Testis (tissue), 3 donors: Measurements from ENCODE around the gene CATSPER2. TPM values are rescaled to one million over a fixed set of nuclear protein-coding genes. Genes with fewer than 3 reads are reported as not detected.
"Not testable (repeated sequence)": the region's sequence is repeated elsewhere in the genome, so short reads cannot be mapped to it uniquely, and the experiment has no call there.

Source experiments
- DNase-seq: peaks from one replicate; pipeline ENCODE4 v3.0.0-alpha.2; 2019
- H3K27ac ChIP-seq, 2 donors: fragments of 200-600 bp; sonication (generic); one replicate each; pipeline ENCODE4 v1.5.1; 2019
- H3K27me3 ChIP-seq: fragments of 200-600 bp; sonication (generic); one replicate; pipeline ENCODE4 v1.5.1; 2019
- H3K36me3 ChIP-seq: fragments of 200-600 bp; sonication (generic); one replicate; pipeline ENCODE4 v1.5.1; 2017; ENCODE audit warnings: low read depth; ENCODE audit errors: missing control alignments
- H3K4me1 ChIP-seq: fragments of 200-600 bp; sonication (generic); one replicate; pipeline ENCODE4 v1.5.1; 2019
- H3K4me3 ChIP-seq, 2 donors: fragments of 200-600 bp; sonication (generic); one replicate each; pipeline ENCODE4 v1.5.1; 2017 to 2019
- H3K9me3 ChIP-seq: fragments of 200-600 bp; sonication (generic); one replicate; pipeline ENCODE4 v1.5.1; 2017
- whole genome bisulfite sequencing, 2 donors: methylation state at CpG; one replicate each; pipeline ENCODE4 v1.1.5; 2018; 5-methylcytosine and 5-hydroxymethylcytosine counted together
- intact Hi-C: fragments of 100-400 bp; cut with DNase I; formaldehyde crosslinking; loops from one replicate; pipeline ENCODE4 v1.15.1; 2023; ENCODE audit warnings: low total_unique reads
- polyA plus RNA-seq: library from polyadenylated mRNA; stranded (reverse); fragments of 350-450 nt; fragmentation: Illumina TruSeq; extraction: RNeasy Lipid Tissue Mini Kit (QIAGEN cat#74804); gene quantifications from one replicate; pipeline ENCODE4 v1.2.3, GENCODE V29; 2014; ENCODE audit warnings: low read depth, low replicate concordance; ENCODE audit not compliant: insufficient read depth
- small RNA-seq, 2 donors: library from RNA; depleted of rRNA; stranded (forward); fragments of <200 nt; gene quantifications; one replicate each; pipeline ENCODE3, GENCODE V24; 2016
- total RNA-seq, 2 donors: library from RNA; depleted of rRNA; stranded (reverse); fragments of >200 nt; gene quantifications; one replicate each; pipeline ENCODE4 v1.2.3, GENCODE V29; 2016

Gene CATSPER2
- total and polyA plus RNA-seq, 3 donors from 2014 or later, result 29.7 to 59.0 (median 49.6) TPM

GRCh38 chr15:43592841-43593240, 55.8 kb downstream of the CATSPER2 start:
- H3K4me1 ChIP-seq, H3K27ac ChIP-seq, H3K36me3 ChIP-seq, H3K9me3 ChIP-seq, H3K27me3 ChIP-seq, H3K4me3 ChIP-seq, intact Hi-C loops, DNase-seq: not testable (repeated sequence)
- 12 to 28% methylated on average over 4 of the region's 8 CpGs for WGBS, 2 donors

GRCh38 chr15:43589778-43590466, 58.7 kb downstream of the CATSPER2 start, which contains the start of gene PPIP5K1:
Gene PPIP5K1, minus strand, starts transcription at chr15:43590208. Its CDS starts 5,704 bp downstream, at chr15:43584504.
- intact Hi-C loops, H3K4me3 ChIP-seq: not testable (repeated sequence)
- WGBS, 2 donors, result no CpG with 5 or more reads among the region's 54 CpGs

More at GRCh38 chr15:43589778-43590466, 58.7 kb downstream of the CATSPER2 start, which contains the start of gene PPIP5K1:
- not testable (repeated sequence) for DNase-seq, H3K27ac ChIP-seq, H3K27me3 ChIP-seq, H3K4me1 ChIP-seq, H3K36me3 ChIP-seq, H3K9me3 ChIP-seq

Small RNA genes lying within 50 kb of the gene (small RNA-seq; reads per million reads assigned to genes)
- gene PDIA3P2, result 0 reads per million in 2 donors
- 0 reads per million in 2 donors for gene RNU6-554P
- 0 reads per million in 2 donors for gene RNU6-610P

Other genes with a start within 250 kb of the CATSPER2 start
- 100 to 1,000 TPM; 112 to 133 TPM for gene TP53BP1, start 155.7 kb downstream of the CATSPER2 start, total RNA-seq
- 50.0 TPM for gene TP53BP1, start 155.7 kb downstream of the CATSPER2 start, polyA plus RNA-seq
- gene MAP1A, start 131.2 kb downstream of the CATSPER2 start, total RNA-seq, result 10 to 100 TPM; 17.7 to 19.1 TPM
- gene MAP1A, start 131.2 kb downstream of the CATSPER2 start, polyA plus RNA-seq, result 11.4 TPM
- 100 to 1,000 TPM; 138 to 165 TPM for gene PPIP5K1, start 58.6 kb downstream of the CATSPER2 start, total RNA-seq
- 44.9 TPM for gene PPIP5K1, start 58.6 kb downstream of the CATSPER2 start, polyA plus RNA-seq
- gene CKMT1B, start 54.8 kb downstream of the CATSPER2 start, total RNA-seq, result under 1 TPM in 1 of 2 donors, not detected in 1; 0.56 TPM
- 0.57 TPM for gene CKMT1B, start 54.8 kb downstream of the CATSPER2 start, polyA plus RNA-seq
- gene STRC, start 30.0 kb downstream of the CATSPER2 start, total RNA-seq, result 10 to 100 TPM; 10.1 to 20.1 TPM
- gene STRC, start 30.0 kb downstream of the CATSPER2 start, polyA plus RNA-seq, result 10.6 TPM
- gene CKMT1A, start 45.0 kb upstream of the CATSPER2 start, total RNA-seq, result 1 to 10 TPM in 1 of 2 donors, under 1 TPM in 1; 0.68 to 1.2 TPM
- gene CKMT1A, start 45.0 kb upstream of the CATSPER2 start, polyA plus RNA-seq, result 1.4 TPM
- gene PDIA3, start 97.6 kb upstream of the CATSPER2 start, total RNA-seq, result 100 to 1,000 TPM; 113 to 120 TPM
- gene PDIA3, start 97.6 kb upstream of the CATSPER2 start, polyA plus RNA-seq, result 373 TPM
- gene ELL3, start 128.1 kb upstream of the CATSPER2 start, total RNA-seq, result 10 to 100 TPM; 16.9 to 18.6 TPM
- 66.3 TPM for gene ELL3, start 128.1 kb upstream of the CATSPER2 start, polyA plus RNA-seq
- gene SERF2, start 143.5 kb upstream of the CATSPER2 start, total RNA-seq, result 100 to 1,000 TPM; 823 to 834 TPM
- gene SERF2, start 143.5 kb upstream of the CATSPER2 start, polyA plus RNA-seq, result 745 TPM
- gene SERINC4, start 151.4 kb upstream of the CATSPER2 start, total RNA-seq, result 10 to 100 TPM in 1 of 2 donors, 1 to 10 TPM in 1; 7.0 to 11.7 TPM
- gene SERINC4, start 151.4 kb upstream of the CATSPER2 start, polyA plus RNA-seq, result 11.7 TPM
- gene HYPK, start 151.8 kb upstream of the CATSPER2 start, total RNA-seq, result 10 to 100 TPM; 15.4 to 35.7 TPM
- 9.6 TPM for gene HYPK, start 151.8 kb upstream of the CATSPER2 start, polyA plus RNA-seq
- gene MFAP1, start 175.8 kb upstream of the CATSPER2 start, total RNA-seq, result 10 to 100 TPM; 22.5 to 28.6 TPM
- 29.2 TPM for gene MFAP1, start 175.8 kb upstream of the CATSPER2 start, polyA plus RNA-seq
- 10 to 100 TPM in 1 of 2 donors, 1 to 10 TPM in 1; 7.9 to 16.9 TPM for gene WDR76, start 178.2 kb upstream of the CATSPER2 start, total RNA-seq
- gene WDR76, start 178.2 kb upstream of the CATSPER2 start, polyA plus RNA-seq, result 9.5 TPM